Hematopoietic multipotent progenitor cell treated with erythropoietin and hydrocortisone succinate and interleukin-3 and kit ligand, for 6 days (in vitro differentiated cells): ENCODE results near the gene BCL2A1.
"Not testable (repeated sequence)": the region's sequence is repeated elsewhere in the genome, so short reads cannot be mapped to it uniquely, and the experiment has no call there.

ENCODE experiments used
- DNase-seq: peaks from one replicate; pipeline ENCODE4 v3.0.0-alpha.2; 2015

BCL2A1 gene

DNA sequence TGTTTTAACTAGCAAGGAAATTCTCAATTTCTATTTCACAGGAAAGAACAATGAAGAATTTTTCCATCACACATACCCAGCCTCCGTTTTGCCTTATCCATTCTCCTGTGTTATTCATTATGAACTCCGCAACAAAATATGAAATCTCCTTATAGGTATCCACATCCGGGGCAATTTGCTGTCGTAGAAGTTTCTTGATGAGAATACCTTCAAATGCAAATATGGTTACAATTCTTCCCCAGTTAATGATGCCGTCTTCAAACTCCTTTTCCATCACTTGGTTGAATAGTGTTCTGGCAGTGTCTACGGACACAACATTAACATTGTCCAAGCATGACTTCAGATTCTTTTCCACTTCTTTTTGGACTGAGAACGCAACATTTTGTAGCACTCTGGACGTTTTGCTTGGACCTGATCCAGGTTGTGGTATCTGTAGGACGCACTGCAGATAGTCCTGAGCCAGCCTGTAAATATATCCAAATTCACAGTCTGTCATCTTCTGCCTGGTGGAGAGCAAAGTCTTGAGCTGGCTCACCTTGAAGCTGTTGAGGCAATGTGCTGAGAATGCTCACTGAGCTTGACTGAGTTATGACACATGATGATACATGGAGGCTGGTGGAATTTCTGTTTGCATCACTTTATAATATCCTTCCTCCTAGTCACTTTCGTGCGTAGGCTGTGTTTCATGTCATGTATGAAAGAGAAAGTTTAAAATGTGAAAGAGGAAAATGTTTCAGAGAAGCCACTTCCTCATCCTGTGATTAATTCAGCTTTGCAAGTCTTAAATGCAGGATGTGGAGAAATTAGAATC, at the start of gene BCL2A1:
TSS of gene BCL2A1 (minus strand) at position 573 of the 811 bp plus-strand sequence. CDS start at position 496, 77 bp downstream.
- peak; percentile 64 for DNase-seq

DNA sequence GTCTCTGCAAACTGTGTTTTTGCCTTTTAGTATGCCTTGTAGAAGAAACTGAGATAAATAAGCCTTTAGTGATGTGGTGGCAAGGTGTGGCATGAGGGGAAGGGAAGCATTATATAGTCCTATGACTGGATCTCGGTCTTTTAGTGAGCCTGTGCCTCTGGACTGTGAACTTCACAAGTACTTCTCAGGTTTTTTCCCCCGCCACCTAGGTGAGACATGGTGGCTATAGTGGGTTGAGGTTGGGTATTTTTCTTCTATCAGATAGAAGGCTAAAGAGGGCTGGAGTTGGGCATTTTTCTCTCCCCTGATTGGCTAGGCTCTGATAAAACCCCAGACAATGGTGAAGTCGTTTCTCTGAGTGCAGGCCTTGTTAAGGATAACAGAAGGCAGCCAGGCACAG, 49.7 kb upstream of the BCL2A1 start:
- DNase-seq = no peak

DNA sequence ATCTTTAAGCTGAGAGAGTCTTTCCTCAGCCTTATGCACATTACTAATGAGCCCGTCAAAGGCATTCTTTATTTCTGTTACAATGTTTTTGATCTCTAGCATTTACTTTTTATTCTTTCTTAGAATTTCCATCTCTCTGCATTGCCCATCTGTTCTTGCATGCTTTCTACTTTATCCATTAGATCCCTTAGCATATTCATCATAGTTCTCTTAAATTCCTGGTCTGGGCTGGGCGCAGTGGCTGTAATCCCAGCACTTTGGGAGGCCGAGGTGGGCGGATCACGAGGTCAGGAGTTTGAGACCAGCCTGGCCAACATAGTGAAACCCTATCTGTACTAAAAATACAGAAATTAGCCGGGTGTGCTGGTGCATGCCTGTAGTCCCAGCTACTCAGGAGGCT, 49.2 kb upstream of the BCL2A1 start:
- not testable (repeated sequence) for DNase-seq

DNA sequence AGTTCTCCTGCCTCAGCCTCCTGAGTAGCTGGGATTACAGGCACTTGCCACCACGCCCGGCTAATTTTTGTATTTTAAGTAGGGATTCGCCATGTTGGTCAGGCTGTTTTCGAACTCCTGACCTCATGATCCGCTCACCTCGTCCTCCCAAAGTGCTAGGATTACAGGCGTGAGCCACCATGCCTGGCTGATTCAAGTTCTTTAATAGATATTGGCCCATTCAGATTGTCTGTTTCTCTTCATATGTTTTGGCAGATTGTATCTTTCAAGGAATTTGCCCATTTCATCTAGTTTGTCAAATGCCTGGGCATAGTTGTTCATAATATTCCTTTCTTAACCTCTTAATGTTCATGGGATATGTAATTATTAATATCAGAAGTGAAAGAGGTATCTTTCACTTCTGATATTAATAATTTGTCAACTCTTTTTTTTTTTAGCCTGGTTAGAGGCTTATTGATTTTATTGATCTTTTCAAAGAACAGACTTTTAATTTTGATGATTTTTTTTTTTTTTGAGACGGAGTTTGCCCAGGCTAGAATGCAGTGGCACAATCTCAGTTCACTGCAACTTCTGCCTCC, 48.3 kb upstream of the BCL2A1 start:
- DNase-seq = no peak

DNA sequence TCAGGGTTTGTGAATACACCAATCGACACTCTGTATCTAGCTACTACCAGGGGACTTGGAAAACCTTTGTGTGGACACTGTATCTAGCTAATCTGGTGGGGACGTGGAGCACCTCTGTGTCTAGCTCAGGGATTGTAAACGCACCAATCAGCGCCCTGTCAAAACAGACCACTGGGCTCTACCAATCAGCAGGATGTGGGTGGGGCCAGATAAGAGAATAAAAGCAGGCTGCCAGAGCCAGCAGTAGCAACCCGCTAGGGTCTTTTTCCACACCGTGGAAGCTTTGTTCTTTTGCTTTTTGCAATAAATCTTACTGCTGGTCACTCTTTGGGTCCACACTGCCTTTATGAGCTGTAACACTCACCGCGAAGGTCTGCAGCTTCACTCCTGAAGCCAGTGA, 46.1 kb upstream of the BCL2A1 start:
- not testable (repeated sequence) for DNase-seq

DNA sequence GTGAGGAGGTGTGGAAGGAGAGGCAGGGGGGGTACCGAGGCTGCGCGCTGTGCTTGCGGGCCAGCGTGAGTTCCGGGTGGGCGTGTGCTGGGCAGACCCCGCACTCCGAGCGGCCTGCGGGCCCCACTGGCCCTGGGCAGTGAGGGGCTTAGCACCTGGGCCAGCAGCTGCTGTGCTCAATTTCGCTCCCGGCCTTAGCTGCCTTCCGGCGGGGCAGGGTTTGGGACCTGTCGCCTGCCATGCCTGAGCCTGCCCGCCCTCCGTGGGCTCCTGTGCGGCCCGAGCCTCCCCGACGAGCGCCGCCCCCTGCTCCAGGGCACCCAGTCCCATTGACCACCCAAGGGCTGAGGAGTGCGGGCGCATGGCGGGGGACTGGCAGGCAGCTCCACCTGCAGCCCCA, 45.5 kb upstream of the BCL2A1 start:
- DNase-seq = not testable (repeated sequence)

DNA sequence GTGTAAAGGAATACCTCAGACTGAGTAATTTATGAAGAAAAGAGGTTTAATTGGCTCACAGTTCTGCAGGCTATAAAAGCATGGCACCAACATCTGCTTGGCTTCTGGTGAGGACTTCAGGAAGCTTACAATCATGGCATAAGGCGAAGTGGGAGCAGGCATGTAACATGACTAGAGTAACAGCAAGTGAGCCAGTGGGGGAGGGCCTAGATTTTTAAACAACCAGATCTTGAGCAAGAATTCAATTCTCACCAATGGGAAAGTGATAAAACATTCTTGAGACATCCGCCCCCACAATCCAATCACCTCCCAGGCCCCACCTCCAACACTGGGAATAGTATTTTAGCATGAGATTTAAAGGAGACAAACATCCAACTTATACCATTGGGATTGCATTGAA, 44.2 kb upstream of the BCL2A1 start:
- DNase-seq = no peak

DNA sequence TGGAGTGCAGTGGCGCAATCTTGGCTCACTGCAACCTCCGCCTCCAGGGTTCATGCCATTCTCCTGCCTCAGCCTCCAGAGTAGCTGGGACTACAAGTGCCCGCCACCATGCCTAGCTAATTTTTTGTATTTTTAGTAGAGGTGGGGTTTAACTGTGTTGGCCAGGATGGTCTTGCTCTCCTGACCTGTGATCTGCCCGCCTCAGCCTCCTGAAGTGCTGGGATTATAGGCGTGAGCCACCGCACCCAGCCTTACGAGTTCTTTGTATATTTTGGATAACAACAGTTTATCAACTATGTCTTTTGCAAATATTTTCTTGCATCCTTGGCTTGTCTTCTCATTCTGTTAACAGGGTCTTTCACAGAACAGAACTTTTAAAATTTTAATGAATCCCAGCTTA, 43.2 kb upstream of the BCL2A1 start:
- not testable (repeated sequence) for DNase-seq

DNA sequence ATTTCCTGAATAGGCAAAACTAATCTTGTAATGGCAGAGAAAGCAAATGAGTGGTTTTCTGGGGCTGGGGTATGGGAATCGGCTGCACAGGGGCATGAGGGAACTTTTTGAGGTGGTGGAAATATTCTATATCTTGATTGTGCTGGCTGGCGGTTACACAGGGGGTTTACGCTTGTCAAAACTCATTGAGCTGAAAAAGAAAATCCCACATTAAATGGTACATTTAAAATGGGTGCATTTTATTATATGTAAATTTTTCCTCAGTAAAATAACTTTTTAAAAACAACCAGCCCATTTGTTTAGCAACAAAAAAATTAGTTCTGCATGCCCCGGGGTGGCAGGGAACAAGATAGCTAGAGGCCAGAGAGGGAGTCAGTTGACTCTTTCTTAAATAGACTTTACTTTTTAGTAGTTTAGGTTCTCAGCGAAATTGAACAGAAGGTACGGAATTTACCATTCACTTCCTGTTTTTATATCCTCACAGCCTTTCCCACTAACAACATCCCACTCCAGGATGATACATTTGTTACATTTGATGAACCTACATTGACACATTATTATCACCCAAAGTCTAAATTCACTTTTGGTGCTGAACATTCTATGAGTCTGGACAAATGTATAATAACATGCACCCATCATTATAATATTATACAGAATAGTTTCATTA, 41.2 kb upstream of the BCL2A1 start:
- DNase-seq = no peak

DNA sequence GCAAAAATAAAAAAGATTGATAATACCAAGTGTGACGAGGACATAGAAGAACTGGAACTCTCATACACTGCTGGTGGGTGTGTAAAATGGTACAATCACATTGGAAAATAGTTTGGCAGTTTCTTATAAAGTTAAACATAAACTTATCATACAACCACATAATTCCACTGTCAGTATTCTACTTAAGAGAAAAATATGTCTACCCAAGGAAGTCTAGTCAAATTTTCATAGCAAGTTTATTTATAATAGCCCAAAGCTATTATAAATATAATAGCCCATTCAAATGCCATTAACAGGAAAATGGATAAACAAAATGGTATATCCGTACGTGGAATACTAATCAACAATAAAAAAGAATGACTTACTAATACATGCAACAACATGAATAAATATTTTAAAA, 40.6 kb upstream of the BCL2A1 start:
- DNase-seq = no peak

DNA sequence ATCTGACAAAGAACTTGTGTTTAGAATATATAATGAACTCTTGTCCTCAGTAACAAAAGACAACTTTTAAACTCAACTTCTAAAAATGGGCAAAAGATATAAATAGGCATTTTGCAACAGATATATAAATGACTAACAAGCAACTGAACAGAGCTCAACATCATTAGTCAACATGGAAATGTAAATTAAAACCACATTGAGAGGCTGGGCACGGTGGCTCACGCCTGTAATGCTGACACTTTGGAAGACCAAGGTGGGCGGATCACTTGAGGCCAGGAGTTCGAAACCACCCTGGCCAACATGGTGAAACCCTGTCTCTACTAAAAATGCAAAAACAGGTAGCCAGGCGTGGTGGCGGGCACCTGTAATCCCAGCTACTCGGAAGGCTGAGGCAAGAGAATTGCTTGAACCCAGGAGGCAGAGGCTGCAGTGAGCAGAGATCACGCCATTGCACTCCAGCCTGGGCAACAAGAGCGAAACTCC, 40.1 kb upstream of the BCL2A1 start:
- not testable (repeated sequence) for DNase-seq

DNA sequence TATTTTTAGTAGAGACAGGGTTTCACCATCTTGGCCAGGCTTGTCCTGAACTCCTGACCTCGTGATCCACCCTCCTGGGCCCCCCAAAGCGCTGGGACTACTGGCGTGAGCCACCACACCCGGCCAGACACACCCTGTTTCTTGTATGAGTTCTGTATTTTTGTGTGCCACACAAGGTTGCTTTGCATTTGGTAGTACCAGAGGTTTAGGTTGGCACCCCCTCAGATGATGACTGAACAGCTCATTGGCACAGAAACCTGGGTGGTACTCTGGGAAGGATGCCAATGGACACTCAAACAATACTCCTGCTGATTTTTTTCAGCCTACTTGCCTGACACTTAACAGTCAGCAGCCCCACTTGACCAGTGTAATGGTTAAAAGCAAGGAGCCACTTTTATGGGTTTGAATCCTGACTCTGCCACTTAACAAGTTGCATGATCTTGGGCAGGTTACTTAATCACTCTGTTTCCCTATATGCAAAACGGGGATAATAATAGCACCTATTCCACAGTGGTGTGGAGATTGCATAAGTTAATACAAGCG, 39.2 kb upstream of the BCL2A1 start:
- peak; percentile 57 for DNase-seq

DNA sequence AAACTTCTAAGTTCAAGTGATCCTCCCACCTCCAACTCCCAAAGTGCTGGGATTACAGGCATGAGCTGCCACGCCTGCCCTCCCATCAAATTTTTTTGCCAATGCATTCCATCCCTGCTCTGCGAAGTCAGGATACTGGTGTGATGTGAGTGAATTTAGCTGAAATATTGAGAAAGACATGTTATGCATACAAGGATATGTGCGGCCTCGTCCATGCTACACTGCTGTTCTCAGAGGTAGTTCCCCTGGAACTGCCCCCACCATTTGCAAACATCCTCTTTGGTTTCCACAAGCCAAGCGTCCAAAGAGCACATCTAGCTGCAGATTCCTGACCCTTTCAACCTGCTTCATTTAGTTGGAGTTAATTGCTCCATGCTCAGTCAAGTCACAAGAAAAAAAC, 36.5 kb upstream of the BCL2A1 start:
- no peak for DNase-seq

DNA sequence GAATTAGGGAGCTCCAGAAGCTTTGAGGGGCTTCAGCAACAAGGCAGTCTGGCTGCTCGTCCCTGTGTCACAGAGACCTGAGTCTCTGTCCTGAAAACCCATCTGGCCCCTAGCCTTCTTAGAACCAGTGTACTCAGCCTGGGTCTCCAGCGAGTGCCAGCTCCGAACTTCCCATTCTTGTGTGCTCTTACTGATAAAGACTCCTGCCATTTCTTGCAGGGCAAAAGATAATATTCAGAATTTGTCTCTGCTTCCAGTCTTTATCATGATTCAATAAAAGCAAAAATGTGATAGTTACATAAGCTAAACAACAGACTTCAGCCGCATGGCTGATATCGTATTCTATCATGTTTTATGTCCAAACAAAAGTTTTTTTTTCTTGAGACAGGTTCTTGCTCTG, 36.0 kb upstream of the BCL2A1 start:
- peak; percentile 60 for DNase-seq

DNA sequence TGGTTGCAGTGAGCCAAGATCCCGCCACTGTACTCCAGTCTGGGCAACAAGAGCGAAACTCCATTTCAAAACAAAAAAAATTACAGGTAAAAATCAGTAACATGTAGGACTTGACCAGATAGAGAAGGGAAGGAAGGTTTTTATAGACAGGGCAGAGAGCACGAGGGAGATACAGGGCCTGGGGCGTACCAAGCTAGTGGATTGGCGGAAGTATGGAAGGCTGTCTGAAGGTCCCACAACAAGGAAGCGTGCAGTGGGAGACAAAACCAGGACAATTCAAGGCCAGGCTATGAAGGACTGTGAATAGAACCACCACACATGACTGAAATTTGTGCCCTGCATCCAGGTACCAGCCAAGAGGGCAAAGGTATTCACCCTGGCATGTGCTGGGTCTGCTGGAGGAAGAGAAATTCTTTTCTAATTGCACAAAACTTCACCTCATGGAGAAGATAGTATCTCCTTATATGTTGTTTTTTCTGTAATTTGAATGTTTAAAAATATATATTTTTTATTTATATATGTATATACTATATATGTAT, 33.0 kb upstream of the BCL2A1 start:
- no peak for DNase-seq

DNA sequence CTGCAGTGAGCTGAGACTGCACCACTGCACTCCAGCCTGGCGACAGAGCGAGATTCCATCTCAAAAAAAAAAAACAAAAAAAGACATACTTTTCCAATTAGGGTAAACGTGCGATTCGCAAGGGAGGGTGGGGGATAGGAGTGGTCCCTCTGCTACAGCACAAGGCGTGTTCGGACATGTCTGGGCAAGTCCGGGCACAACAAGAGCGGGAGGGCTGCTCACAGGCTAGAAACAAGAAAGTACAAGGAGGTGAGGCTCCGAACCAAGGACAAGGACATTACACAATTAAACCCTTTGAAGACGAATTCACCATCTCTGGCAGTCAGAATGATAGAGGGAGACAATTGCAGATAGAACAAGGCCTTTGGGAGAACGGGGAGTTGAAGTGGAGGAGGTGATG, 32.2 kb upstream of the BCL2A1 start:
- no peak for DNase-seq

DNA sequence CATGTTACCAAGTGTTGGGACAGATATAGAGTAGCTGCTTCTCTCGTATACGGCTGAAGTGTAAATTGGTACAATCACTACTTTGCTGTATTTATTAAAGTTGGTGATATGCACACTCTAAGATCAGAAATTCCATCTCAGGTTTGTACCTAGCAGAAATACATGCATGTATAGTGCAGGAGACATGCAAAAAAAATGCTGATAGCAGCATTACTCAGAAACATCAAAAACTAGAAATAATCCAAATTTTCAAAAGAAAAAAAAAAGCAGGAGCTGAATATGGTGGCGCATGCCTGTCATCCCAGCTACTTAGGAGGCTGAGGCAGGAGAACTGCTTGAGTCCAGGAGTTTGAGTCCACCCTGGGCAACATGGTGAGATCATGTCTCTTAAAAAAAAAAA, 31.3 kb upstream of the BCL2A1 start:
- no peak for DNase-seq

DNA sequence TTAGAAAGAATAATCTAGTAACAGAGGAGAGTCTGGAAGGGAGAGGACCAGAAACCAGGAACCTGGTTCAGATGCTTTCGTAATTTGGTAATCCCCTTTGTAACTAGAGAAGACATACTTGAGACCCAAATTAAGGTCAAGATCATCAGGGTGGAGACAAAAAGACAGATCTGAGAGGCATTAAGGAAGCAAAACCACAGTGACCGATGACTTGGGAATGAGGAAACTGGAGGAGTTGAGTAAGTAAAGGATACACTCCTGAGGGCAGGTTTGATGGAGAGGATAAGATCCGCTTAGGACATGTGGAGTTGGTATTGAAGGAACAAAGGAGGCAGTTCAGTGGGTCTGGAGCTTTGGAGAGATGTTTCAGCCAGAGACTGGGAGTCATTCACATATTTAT, 23.6 kb upstream of the BCL2A1 start:
- no peak for DNase-seq

DNA sequence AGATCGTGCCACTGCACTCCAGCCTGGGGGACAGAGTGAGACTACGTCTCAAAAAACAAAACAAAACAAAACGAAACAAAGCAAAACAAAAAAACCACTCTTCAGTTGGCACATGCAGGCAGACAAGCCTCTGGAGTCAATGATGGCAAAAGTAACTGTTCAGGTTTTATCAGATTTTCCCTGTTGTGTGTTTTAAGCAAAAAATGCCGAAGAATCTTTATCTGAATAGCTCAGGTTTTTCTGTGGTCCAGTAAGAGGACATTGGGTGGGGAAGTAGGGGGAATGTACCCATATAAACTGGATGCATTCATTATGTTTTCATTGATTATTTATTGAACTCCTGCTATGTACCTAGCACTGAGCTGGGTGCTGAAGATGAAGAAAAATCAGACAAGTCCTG, 20.8 kb upstream of the BCL2A1 start:
- DNase-seq = peak; percentile 65

DNA sequence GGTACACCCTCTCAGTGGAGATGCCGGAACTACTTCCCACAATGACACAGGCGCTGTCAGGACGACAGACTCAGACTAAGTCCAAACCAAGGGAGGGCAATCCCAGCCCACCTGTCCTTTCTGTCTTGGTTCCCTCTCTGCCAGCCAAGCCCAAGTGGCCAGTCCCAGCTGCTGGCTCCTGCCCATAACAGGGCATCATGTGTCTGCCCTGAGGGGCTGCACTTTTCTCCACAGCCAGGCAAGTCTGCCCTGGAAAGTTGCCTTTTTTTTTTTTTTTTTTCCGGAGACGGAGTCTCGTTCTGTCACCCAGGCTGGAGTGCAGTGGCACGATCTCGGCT, 20.0 kb upstream of the BCL2A1 start:
- DNase-seq = no peak

DNA sequence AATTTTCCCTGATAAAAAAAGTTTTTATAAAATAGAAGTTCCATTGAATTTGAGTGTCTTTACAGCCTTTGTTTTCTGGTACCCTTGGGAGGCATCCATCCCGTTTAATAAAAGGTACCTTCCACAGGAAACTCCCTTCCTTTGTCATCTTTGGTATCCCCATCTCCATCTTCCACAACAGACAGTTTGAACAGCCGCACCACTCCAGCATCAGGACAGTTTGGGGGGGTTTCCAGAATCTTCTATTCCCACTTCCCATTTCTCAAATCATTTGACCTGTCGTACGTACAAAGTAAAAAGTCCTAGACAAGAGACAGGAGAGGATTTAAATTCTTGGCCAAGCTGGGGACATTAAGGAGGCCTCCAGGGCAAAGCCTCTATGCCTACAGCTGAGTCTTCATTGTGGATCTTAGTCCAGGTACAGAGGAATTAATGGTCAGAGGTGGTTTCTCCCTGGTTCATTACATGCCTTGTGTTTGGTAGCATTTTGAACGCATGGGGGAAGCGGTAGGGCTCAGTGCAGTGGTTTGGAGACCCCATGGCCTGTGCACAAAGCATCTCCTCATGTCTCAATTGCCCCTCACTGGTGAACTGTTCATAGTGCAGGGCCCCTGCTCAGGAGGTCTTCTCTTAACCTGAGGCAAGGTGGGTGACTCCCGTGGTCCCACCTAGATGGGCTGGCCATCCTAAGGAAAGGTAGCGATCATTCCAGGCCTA, 19.4 kb upstream of the BCL2A1 start:
- DNase-seq = no peak

DNA sequence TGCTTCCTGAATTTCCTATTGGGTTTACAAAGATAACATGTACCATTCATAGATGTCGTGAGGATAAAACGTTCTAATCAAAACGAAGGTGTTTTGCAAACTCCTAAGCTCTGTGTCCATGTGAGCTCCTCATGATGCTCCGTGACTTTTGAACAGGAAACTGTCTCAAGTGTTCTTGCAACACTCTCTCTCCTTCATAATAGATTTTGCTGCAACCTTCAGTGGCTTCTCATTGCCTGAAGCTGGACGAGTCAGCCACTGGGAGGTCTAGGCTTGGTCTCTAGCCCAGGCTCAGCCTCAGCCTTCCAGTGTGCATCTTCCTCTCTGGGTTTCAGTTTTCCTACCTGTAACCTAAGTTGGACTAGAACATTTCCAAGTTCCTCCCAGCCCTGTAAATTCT, 18.7 kb upstream of the BCL2A1 start:
- peak; percentile 61 for DNase-seq

DNA sequence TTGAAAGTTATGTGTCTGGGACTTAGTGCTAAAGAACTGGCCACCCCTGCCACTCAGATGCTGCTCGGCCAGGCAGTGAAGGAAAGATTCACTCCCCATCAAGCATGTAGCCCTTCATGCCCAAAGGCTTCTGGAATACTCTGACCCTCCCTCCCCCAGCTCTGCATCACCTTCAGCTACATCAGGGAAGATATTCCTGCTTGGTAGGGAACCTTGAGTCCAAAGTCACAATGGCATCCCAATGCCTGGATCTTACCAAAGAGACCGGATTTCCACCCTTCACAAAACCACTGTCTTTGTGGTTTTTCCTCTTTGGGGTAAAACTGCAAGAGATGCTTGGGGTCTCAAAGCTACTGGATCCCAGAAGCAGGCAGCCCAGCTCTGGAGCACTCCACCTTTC, 18.2 kb upstream of the BCL2A1 start:
- DNase-seq = no peak
